Keratinocyte (primary cell): Measurements from ENCODE around the gene ZNF174.

Experiments
- CTCF ChIP-seq, 3 experiments: IDR thresholded peaks in 1 of 3; conservative IDR thresholded peaks in 1 of 3; optimal IDR thresholded peaks in 1 of 3; 2 replicates in 2 of 3; 3 replicates in 1 of 3; pipeline versions ENCODE3 to v1.5.1; 2011; ENCODE audit warnings: low read length in 3 of 3, mild to moderate bottlenecking in 3 of 3, moderate library complexity in 2 of 3, control low read depth in 1 of 3, inconsistent platforms in 1 of 3; ENCODE audit not compliant: insufficient read depth in 2 of 3; ENCODE audit errors: extremely low read depth in 1 of 3
- EZH2 ChIP-seq: IDR thresholded peaks from one replicate; pipeline ENCODE4 v1.6.1; 2012; ENCODE audit warnings: inconsistent platforms, mild to moderate bottlenecking, low read length, moderate library complexity

GRCh38 chr16:3408561-3409197 lies 7.7 kb downstream of the ZNF174 start:
- TF ChIP-seq EZH2 (no peak), CTCF (optimal IDR thresholded peaks at IDR 0.05 in 1 of 3, IDR thresholded peaks at IDR 0.05 in 1 of 3, conservative IDR thresholded peaks at IDR 0.05 in 1 of 3; ENCODE audit: extremely low read depth in 1 of 3, insufficient read depth in 2 of 3, low read length in 3 of 3) (no peak)
